Measurements from ENCODE around the gene SAFB2. TPM values are rescaled to one million over a fixed set of nuclear protein-coding genes. Genes with fewer than 3 reads are reported as not detected.
A peak's percentile ranks its signal among the peaks of the same experiment; 100 is the strongest.

The SAFB2 gene
- total RNA-seq, 1 experiment from 2014 or later, result 76.1 TPM

- Mint-ChIP-seq H3K36me3 (ENCODE audit: insufficient read depth in 1 of 3, low read depth in 3 of 3) (no peaks in the 10 kb centered on the region), H3K4me3 (no peak overlapping the region), H3K4me1 (peaks cover 11 to 37% of the 10 kb centered on the region in 2 experiments; a peak in 3 of 4 replicates), H3K27me3 (ENCODE audit: low read depth) (peaks cover 37% of the 10 kb centered on the region), H3K9me3 (no peaks in the 10 kb centered on the region; a peak in 2 of 5 replicates), H3K27ac (peak overlapping the region in 1 of 3 experiments; percentile 8; a peak in 1 of 7 replicates)
- H4K91ac ChIP-seq (ENCODE audit: insufficient read length, low read depth, low read length), result no peak overlapping the region
- H4K8ac ChIP-seq (replicated peaks; ENCODE audit: insufficient read length, low read depth, low read length), result no peak overlapping the region
- H3K4me1 ChIP-seq (ENCODE audit: insufficient read depth, low read length), result no peaks in the 10 kb centered on the region
- no peak overlapping the region for H4K5ac ChIP-seq (ENCODE audit: insufficient read length, low read depth, low read length)
- H2BK12ac ChIP-seq (ENCODE audit: insufficient read length, low read depth, low read length), result no peak overlapping the region
- H3K79me1 ChIP-seq (ENCODE audit: insufficient read depth, low read depth, low read length, poor library complexity, severe bottlenecking), result no peaks in the 10 kb centered on the region
- H2AK5ac ChIP-seq (ENCODE audit: insufficient read length, low read length), result no peak overlapping the region
- no peak overlapping the region for H3K4me2 ChIP-seq (ENCODE audit: insufficient read depth, insufficient read length, low read length)
- no peak overlapping the region for H2BK20ac ChIP-seq (ENCODE audit: low read depth, low read length, poor library complexity, severe bottlenecking)
- H2AFZ ChIP-seq (ENCODE audit: low read length), result no peak overlapping the region
- no peaks in the 10 kb centered on the region for H3K27me3 ChIP-seq (ENCODE audit: insufficient read depth, low read length)
- no peak overlapping the region for H2BK15ac ChIP-seq (ENCODE audit: low read depth, low read length)
- H3K27ac ChIP-seq (ENCODE audit: insufficient read length, low read depth, low read length), result no peak overlapping the region
- H3K18ac ChIP-seq (ENCODE audit: insufficient read length, low read depth, low read length), result no peak overlapping the region
- H3K56ac ChIP-seq (ENCODE audit: insufficient read length, low read depth, low read length), result no peak overlapping the region
- H3K79me2 ChIP-seq (ENCODE audit: insufficient read depth, low read length), result no peaks in the 10 kb centered on the region
- TF ChIP-seq CTCF (conservative IDR thresholded peaks at IDR 0.05), result no peak
- no peak overlapping the region for H2BK5ac ChIP-seq (ENCODE audit: insufficient read length, low read length)
- no peaks in the 10 kb centered on the region for H3K23me2 ChIP-seq (ENCODE audit: insufficient read length, low read depth, low read length, poor library complexity, severe bottlenecking)
- no peak overlapping the region for H3T11ph ChIP-seq (ENCODE audit: low read length)
- no peak for DNase-seq
- no peaks in the 10 kb centered on the region for H4K20me1 ChIP-seq (ENCODE audit: control insufficient read depth, insufficient read depth, insufficient read length)
- no peak overlapping the region for H3K23ac ChIP-seq (ENCODE audit: insufficient read length, low read depth, low read length)
- no peak overlapping the region for H3K4ac ChIP-seq (ENCODE audit: low read depth, low read length)
- no peak overlapping the region for H2BK120ac ChIP-seq (ENCODE audit: low read depth, low read length, poor library complexity, severe bottlenecking)
- no peak overlapping the region for H3K14ac ChIP-seq (ENCODE audit: insufficient read depth, low read length)
- H3K9me3 ChIP-seq (ENCODE audit: control insufficient read depth, low read depth, low read length), result no peaks in the 10 kb centered on the region
- H3K9ac ChIP-seq (ENCODE audit: extremely low read depth, insufficient read length, low read length), result no peak overlapping the region
- WGBS (ENCODE audit: extremely low coverage, insufficient read length, low lambda C conversion rate), result no CpG with 5 or more reads among the region's 9 CpGs
Measured at GRCh38 chr19:5553892-5554291, 68.7 kb downstream of the SAFB2 start.
